ENCODE results near the gene KMT2E. TPM values are rescaled to one million over a fixed set of nuclear protein-coding genes. Genes with fewer than 3 reads are reported as not detected.
A peak's percentile ranks its signal among the peaks of the same experiment; 100 is the strongest.
"Not testable (repeated sequence)": the region's sequence is repeated elsewhere in the genome, so short reads cannot be mapped to it uniquely, and the experiment has no call there.

Gene KMT2E
- total RNA-seq, 2 donors from 2014 or later, result 48.5 to 67.2 TPM

DNA sequence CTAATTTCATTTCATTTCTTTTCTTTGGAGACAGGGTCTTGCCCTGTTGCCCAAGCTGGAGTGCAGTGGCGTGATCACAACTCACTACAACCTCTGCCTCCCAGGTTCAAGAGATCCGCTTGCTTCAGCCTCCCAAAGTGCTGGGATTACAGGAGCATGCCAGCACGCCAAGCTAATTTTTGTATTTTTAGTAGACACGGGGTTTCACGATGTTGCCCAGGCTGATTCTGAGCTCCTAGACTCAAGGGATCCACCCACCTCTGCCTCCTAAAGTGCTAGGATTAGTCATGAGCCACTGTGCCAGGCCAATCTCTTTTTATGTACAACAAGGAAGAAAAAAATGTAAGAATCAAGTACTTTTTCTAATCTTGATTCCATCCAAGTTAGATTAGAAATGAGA lies 10.7 kb upstream of the KMT2E start:
- no peak overlapping the region for H3K4me3 ChIP-seq
- H3K27me3 ChIP-seq, result no peaks in the 10 kb centered on the region
- ATAC-seq (peak; percentile 45), DNase-seq (peak in 3 of 4 donors; percentile 46 to 54 (median 53))
- WGBS, 2 donors, result 15 to 28% methylated on average over 5 of the region's 5 CpGs
- intact Hi-C loops (cut with DNase I), result no loop called here
- H3K36me3 ChIP-seq (replicated peaks in 1 of 2; ENCODE audit: insufficient read depth in 1 of 2, low read depth in 2 of 2), result no peaks in the 10 kb centered on the region
- H3K27ac ChIP-seq, result peak overlapping the region; percentile 45 to 73 (median 59)
- H3K9me3 ChIP-seq, result no peaks in the 10 kb centered on the region
- TF ChIP-seq POLR2A (IDR thresholded peaks at IDR 0.05), result no peak
- TF ChIP-seq, protein P1, sequence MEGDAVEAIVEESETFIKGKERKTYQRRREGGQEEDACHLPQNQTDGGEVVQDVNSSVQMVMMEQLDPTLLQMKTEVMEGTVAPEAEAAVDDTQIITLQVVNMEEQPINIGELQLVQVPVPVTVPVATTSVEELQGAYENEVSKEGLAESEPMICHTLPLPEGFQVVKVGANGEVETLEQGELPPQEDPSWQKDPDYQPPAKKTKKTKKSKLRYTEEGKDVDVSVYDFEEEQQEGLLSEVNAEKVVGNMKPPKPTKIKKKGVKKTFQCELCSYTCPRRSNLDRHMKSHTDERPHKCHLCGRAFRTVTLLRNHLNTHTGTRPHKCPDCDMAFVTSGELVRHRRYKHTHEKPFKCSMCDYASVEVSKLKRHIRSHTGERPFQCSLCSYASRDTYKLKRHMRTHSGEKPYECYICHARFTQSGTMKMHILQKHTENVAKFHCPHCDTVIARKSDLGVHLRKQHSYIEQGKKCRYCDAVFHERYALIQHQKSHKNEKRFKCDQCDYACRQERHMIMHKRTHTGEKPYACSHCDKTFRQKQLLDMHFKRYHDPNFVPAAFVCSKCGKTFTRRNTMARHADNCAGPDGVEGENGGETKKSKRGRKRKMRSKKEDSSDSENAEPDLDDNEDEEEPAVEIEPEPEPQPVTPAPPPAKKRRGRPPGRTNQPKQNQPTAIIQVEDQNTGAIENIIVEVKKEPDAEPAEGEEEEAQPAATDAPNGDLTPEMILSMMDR (IDR thresholded peaks at IDR 0.05), result no peak
- H3K4me1 ChIP-seq, result peaks cover 100% of the 10 kb centered on the region

DNA sequence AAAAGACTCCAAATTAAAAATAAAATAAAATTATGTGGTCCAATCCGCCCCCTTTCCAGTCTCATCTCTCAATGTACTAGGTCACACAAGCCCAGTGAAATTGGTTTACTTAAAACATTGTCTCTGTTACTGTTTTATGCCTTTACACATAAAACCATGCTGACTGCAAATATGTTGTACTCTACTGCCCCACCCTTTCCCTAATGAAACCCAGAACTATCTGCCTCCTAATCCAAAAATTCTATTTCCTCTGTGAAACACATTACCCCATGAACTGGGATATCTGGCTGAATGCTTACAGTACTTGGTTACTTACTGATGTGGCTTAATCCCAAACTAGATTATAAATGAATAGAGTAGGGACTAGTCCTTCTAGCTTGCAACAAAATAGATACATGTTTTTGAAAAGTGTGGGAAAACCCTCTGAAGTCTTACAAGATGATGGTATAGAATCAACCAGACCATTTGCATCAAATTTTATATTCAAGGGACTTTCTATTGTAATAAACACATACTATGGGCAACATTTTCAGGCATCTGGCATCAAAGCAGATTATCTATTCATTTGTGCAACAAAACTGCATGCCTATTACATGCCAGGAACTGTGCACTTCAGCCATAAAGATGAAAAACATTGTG lies 10.0 kb upstream of the KMT2E start:
- no peak for TF ChIP-seq POLR2A (IDR thresholded peaks at IDR 0.05)
- TF ChIP-seq, protein P1 (IDR thresholded peaks at IDR 0.05), result no peak
- ATAC-seq (no peak), DNase-seq (no peak)
- Histone ChIP-seq H3K27ac (peak overlapping the region in 3 of 4 donors; percentile 48 to 73 (median 70)), H3K4me1 (peaks cover 100% of the 10 kb centered on the region), H3K36me3 (replicated peaks in 1 of 2; ENCODE audit: insufficient read depth in 1 of 2, low read depth in 2 of 2) (no peaks in the 10 kb centered on the region), H3K4me3 (no peak overlapping the region), H3K9me3 (no peaks in the 10 kb centered on the region), H3K27me3 (no peaks in the 10 kb centered on the region)
- WGBS, 2 donors, result 75 to 87% methylated on average over 1 of the region's 1 CpG
- intact Hi-C loops (cut with DNase I), result no loop called here

- H3K36me3 ChIP-seq (replicated peaks in 1 of 2; ENCODE audit: insufficient read depth in 1 of 2, low read depth in 2 of 2); DNase-seq; ATAC-seq; H3K4me3 ChIP-seq; intact Hi-C loops (cut with DNase I); H3K27me3 ChIP-seq; H3K9me3 ChIP-seq: not testable (repeated sequence)
- Histone ChIP-seq H3K27ac (peak overlapping the region in 2 of 4 donors; percentile 3 to 73), H3K4me1 (peaks cover 97% of the 10 kb centered on the region)
- 77 to 83% methylated on average over 8 of the region's 8 CpGs for WGBS, 2 donors
Observed at GRCh38 chr7:105005006-105005405, 9.0 kb upstream of the KMT2E start.

DNA sequence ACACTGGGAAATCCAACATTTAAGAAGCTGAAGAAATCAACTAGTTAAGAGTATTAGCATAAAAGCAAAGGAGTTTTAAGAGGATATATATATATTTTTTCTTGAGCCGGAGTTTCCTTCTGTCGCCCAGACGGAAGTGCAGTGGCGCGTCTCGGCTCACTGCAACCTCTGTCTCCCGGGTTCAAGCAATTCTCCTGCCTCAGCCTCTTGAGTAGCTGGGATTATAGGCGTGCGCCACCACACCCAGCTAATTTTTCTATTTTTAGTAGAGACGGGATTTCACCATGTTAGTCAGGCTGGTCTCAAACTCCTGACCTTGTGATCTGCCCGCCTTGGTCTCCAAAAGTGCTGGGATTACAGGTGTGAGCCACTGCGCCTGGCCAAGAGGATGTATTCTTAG lies 8.5 kb upstream of the KMT2E start:
- H3K27ac ChIP-seq; intact Hi-C loops (cut with DNase I); H3K27me3 ChIP-seq; H3K4me3 ChIP-seq; ATAC-seq; H3K9me3 ChIP-seq; H3K36me3 ChIP-seq (replicated peaks in 1 of 2; ENCODE audit: insufficient read depth in 1 of 2, low read depth in 2 of 2); DNase-seq: not testable (repeated sequence)
- 89 to 91% methylated on average over 11 to 12 of the region's 12 CpGs for WGBS, 2 donors
- H3K4me1 ChIP-seq, result peaks cover 95% of the 10 kb centered on the region

DNA sequence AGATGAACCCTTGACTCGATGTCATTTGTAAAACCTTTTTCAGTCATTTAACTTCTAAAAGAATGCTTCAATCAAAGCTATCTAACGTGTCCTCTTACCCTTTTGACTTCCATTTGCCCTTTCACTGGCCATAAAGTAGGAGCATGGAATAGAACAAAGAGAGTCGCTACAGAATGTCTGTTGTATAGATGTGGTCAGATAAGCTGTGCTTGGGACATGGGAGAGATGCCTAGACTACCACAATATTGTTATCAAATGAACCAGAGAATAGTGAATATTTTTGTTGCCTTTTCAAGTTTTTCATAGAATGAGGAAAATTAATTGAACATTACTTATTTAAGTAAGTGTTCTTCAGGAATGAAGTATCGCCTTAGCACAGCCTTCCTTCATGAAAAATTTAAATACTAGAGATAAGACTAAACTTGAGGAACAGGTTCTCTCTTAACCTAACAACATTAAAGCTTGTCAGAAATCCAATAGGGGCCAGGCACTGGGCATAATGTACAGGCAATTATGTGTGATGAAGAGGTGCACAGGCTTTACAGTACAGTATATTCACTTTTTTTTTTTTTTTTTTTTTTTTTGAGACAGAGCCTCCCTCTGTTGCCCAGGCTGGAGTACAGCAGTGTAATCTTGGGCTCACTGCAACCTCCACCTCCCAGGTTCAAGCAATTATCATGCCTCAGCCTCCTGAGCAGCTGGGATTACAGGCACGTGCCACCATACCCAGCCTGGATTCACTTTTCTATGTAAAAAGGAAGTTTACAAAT lies 7.5 kb upstream of the KMT2E start:
- Histone ChIP-seq H3K27me3 (no peaks in the 10 kb centered on the region), H3K36me3 (replicated peaks in 1 of 2; ENCODE audit: insufficient read depth in 1 of 2, low read depth in 2 of 2) (no peaks in the 10 kb centered on the region), H3K4me3 (no peak overlapping the region), H3K9me3 (no peaks in the 10 kb centered on the region), H3K27ac (peak overlapping the region in 3 of 4 donors; percentile 42 to 99 (median 53)), H3K4me1 (peaks cover 84% of the 10 kb centered on the region)
- intact Hi-C loops (cut with DNase I), result no loop called here
- peak; percentile 64 for ATAC-seq
- TF ChIP-seq POLR2A (IDR thresholded peaks at IDR 0.05), result no peak
- TF ChIP-seq, protein P1 (IDR thresholded peaks at IDR 0.05), result peak in 1 of 7 experiments; percentile 30
- peak in 3 of 4 donors; percentile 36 to 42 (median 38) for DNase-seq
- WGBS, 2 donors, result 10 to 22% methylated on average over 5 of the region's 5 CpGs
